ENCODE measurements around the gene LRRC75B. TPM values are rescaled to one million over a fixed set of nuclear protein-coding genes. Genes with fewer than 3 reads are reported as not detected.

LRRC75B gene
- total and polyA plus RNA-seq, 2 of the 13 experiments (the other 11 are each of a cell fraction or from before 2014, with no cell fraction given): 11.8 to 34.8 TPM

DNA sequence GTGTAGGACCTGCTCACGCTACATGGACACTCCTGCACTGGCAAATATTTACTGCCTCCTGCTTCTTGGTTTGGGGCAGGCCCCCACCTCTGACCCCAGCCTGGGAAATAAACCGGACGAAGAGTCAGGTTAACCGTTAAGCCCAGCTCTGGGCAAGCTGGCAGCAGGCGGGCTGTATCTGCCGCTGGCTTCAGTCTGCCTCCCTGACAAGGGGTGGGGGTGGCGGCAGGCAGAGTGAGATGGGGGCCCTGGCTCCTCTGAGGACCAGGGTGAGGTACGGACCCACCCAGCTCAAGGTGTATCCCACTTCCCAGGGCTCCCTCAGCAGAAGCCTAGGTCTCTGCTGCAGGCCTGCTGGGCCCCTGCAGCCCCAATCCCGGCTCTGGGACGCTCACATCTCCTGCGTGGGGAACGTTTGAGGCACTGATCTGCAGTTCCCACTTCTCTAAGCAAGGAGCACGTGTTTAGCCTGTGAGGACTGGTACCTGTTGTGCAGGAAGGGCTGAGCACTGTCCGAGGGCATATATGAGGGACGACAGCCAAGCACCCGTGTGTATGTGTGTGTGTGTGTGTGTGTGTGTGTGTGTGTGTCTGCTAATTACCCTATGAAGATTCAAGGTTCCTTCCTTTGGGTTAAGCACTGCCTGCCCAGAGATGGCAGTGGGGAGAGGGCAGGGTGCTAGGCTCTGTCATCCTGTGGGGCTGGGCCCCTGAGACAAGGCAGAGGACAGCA is 1.1 kb upstream of the LRRC75B start (continued):
- no peak for TF ChIP-seq RBFOX2 (IDR thresholded peaks at IDR 0.05; ENCODE audit: low read depth, low read length)
- no peak for TF ChIP-seq PCBP1 (IDR thresholded peaks at IDR 0.05; ENCODE audit: borderline replicate concordance, low read depth, low read length)
- TF ChIP-seq ZNF121 (CRISPR knock-in tag; IDR thresholded peaks at IDR 0.05): no peak
- TF ChIP-seq NAIF1 (CRISPR knock-in tag; IDR thresholded peaks at IDR 0.05; ENCODE audit: borderline replicate concordance): no peak
- TF ChIP-seq NFE2 (CRISPR knock-in tag; IDR thresholded peaks at IDR 0.05): no peak
- TF ChIP-seq AGO2 (optimal IDR thresholded peaks at IDR 0.05; ENCODE audit: low read depth, low read length): peak; percentile 12
- TF ChIP-seq ZNF484 (CRISPR knock-in tag; IDR thresholded peaks at IDR 0.05; ENCODE audit: borderline replicate concordance, low read depth): no peak
- TF ChIP-seq SMARCE1 (IDR thresholded peaks at IDR 0.05; ENCODE audit: borderline replicate concordance): no peak
- TF ChIP-seq, protein P1, sequence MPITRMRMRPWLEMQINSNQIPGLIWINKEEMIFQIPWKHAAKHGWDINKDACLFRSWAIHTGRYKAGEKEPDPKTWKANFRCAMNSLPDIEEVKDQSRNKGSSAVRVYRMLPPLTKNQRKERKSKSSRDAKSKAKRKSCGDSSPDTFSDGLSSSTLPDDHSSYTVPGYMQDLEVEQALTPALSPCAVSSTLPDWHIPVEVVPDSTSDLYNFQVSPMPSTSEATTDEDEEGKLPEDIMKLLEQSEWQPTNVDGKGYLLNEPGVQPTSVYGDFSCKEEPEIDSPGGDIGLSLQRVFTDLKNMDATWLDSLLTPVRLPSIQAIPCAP (CRISPR knock-in tag; IDR thresholded peaks at IDR 0.05; ENCODE audit: low read depth): no peak
- no peak for TF ChIP-seq ELF4 (CRISPR knock-in tag; IDR thresholded peaks at IDR 0.05; ENCODE audit: borderline replicate concordance)
- 0 out of 2 replicates have a peak, but pooled peaks have one; percentile 61 for TF ChIP-seq ZFP1 (CRISPR knock-in tag; IDR thresholded peaks at IDR 0.05)
- TF ChIP-seq, protein P2, sequence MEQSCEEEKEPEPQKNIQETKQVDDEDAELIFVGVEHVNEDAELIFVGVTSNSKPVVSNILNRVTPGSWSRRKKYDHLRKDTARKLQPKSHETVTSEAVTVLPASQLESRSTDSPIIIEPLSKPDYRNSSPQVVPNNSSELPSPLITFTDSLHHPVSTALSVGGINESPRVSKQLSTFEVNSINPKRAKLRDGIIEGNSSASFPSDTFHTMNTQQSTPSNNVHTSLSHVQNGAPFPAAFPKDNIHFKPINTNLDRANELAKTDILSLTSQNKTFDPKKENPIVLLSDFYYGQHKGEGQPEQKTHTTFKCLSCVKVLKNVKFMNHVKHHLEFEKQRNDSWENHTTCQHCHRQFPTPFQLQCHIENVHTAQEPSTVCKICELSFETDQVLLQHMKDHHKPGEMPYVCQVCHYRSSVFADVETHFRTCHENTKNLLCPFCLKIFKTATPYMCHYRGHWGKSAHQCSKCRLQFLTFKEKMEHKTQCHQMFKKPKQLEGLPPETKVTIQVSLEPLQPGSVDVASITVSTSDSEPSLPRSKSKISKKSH (CRISPR knock-in tag; IDR thresholded peaks at IDR 0.05; ENCODE audit: borderline replicate concordance): no peak
- TF ChIP-seq, protein P3, sequence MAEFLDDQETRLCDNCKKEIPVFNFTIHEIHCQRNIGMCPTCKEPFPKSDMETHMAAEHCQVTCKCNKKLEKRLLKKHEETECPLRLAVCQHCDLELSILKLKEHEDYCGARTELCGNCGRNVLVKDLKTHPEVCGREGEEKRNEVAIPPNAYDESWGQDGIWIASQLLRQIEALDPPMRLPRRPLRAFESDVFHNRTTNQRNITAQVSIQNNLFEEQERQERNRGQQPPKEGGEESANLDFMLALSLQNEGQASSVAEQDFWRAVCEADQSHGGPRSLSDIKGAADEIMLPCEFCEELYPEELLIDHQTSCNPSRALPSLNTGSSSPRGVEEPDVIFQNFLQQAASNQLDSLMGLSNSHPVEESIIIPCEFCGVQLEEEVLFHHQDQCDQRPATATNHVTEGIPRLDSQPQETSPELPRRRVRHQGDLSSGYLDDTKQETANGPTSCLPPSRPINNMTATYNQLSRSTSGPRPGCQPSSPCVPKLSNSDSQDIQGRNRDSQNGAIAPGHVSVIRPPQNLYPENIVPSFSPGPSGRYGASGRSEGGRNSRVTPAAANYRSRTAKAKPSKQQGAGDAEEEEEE (CRISPR knock-in tag; IDR thresholded peaks at IDR 0.05; ENCODE audit: borderline replicate concordance): no peak
- no peak for TF ChIP-seq ZBTB1 (CRISPR knock-in tag; IDR thresholded peaks at IDR 0.05; ENCODE audit: borderline replicate concordance)
- TF ChIP-seq ZSCAN25 (CRISPR knock-in tag; IDR thresholded peaks at IDR 0.05): no peak; the same call in 1 of the 2 replicates
- no peak for TF ChIP-seq PAWR (CRISPR knock-in tag; IDR thresholded peaks at IDR 0.05; ENCODE audit: borderline replicate concordance)
- TF ChIP-seq, protein P4, sequence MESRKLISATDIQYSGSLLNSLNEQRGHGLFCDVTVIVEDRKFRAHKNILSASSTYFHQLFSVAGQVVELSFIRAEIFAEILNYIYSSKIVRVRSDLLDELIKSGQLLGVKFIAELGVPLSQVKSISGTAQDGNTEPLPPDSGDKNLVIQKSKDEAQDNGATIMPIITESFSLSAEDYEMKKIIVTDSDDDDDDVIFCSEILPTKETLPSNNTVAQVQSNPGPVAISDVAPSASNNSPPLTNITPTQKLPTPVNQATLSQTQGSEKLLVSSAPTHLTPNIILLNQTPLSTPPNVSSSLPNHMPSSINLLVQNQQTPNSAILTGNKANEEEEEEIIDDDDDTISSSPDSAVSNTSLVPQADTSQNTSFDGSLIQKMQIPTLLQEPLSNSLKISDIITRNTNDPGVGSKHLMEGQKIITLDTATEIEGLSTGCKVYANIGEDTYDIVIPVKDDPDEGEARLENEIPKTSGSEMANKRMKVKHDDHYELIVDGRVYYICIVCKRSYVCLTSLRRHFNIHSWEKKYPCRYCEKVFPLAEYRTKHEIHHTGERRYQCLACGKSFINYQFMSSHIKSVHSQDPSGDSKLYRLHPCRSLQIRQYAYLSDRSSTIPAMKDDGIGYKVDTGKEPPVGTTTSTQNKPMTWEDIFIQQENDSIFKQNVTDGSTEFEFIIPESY (CRISPR knock-in tag; IDR thresholded peaks at IDR 0.05): no peak
- TF ChIP-seq ZNF253 (CRISPR knock-in tag; IDR thresholded peaks at IDR 0.05; ENCODE audit: borderline replicate concordance): no peak
- no peak for TF ChIP-seq SYNCRIP (IDR thresholded peaks at IDR 0.05; ENCODE audit: insufficient read depth, low read depth, low read length)
- no peak for TF ChIP-seq ZNF572 (CRISPR knock-in tag; IDR thresholded peaks at IDR 0.05)
- TF ChIP-seq JARID2 (CRISPR knock-in tag; IDR thresholded peaks at IDR 0.05; ENCODE audit: insufficient replicate concordance): no peak
- TF ChIP-seq ZNF615 (CRISPR knock-in tag; IDR thresholded peaks at IDR 0.05; ENCODE audit: borderline replicate concordance): no peak
- TF ChIP-seq ZFP82 (CRISPR knock-in tag; IDR thresholded peaks at IDR 0.05; ENCODE audit: borderline replicate concordance): no peak
- TF ChIP-seq BHLHE40 (IDR thresholded peaks at IDR 0.05; ENCODE audit: low read length): no peak

Data from HepG2 (cell line).